ENCODE measurements around the gene WDR59.
"Not testable (repeated sequence)": the region's sequence is repeated elsewhere in the genome, so short reads cannot be mapped to it uniquely, and the experiment has no call there.

The WDR59 gene

GRCh38 chr16:74867281-74867849, 117.6 kb downstream of the WDR59 start:
- H3K36me3 ChIP-seq (ENCODE audit: insufficient read depth, low read length), result no peaks in the 10 kb centered on the region
- no peak for TF ChIP-seq EZH2 (IDR thresholded peaks at IDR 0.05)
- no peak for TF ChIP-seq POLR2AphosphoS5 (IDR thresholded peaks at IDR 0.05; ENCODE audit: borderline replicate concordance, low read depth, low read length)
- TF ChIP-seq FOXP2 (optimal IDR thresholded peaks at IDR 0.05; ENCODE audit: control extremely low read depth, extremely low read length, insufficient read depth), result no peak
- no peaks in the 10 kb centered on the region for H3K9me3 ChIP-seq (ENCODE audit: low read depth, low read length)
- no peak overlapping the region for H3K4me3 ChIP-seq
- H3K27ac ChIP-seq, result no peak overlapping the region
- DNase-seq (ENCODE audit: low read depth, low spot score), result no peak
- H3K9ac ChIP-seq (ENCODE audit: insufficient read length), result no peak overlapping the region

GRCh38 chr16:74865922-74866598, 118.9 kb downstream of the WDR59 start:
- Histone ChIP-seq H3K36me3 (ENCODE audit: insufficient read depth, low read length) (no peaks in the 10 kb centered on the region), H3K4me3 (no peak overlapping the region), H3K27ac (no peak overlapping the region), H3K9me3 (ENCODE audit: low read depth, low read length) (no peaks in the 10 kb centered on the region), H3K9ac (ENCODE audit: insufficient read length) (no peak overlapping the region)
- TF ChIP-seq FOXP2 (optimal IDR thresholded peaks at IDR 0.05; ENCODE audit: control extremely low read depth, extremely low read length, insufficient read depth), result no peak
- no peak for TF ChIP-seq EZH2 (IDR thresholded peaks at IDR 0.05)
- TF ChIP-seq POLR2AphosphoS5 (IDR thresholded peaks at IDR 0.05; ENCODE audit: borderline replicate concordance, low read depth, low read length), result no peak
- DNase-seq (ENCODE audit: low read depth, low spot score), result no peak

GRCh38 chr16:74862743-74863244, 122.1 kb downstream of the WDR59 start:
- Histone ChIP-seq H3K36me3 (ENCODE audit: insufficient read depth, low read length) (no peaks in the 10 kb centered on the region), H3K9me3 (ENCODE audit: low read depth, low read length) (no peaks in the 10 kb centered on the region), H3K27ac (no peak overlapping the region), H3K4me3 (no peak overlapping the region), H3K9ac (ENCODE audit: insufficient read length) (no peak overlapping the region)
- DNase-seq (ENCODE audit: low read depth, low spot score), result peak; percentile 20
- TF ChIP-seq FOXP2 (optimal IDR thresholded peaks at IDR 0.05; ENCODE audit: control extremely low read depth, extremely low read length, insufficient read depth), result no peak
- no peak for TF ChIP-seq EZH2 (IDR thresholded peaks at IDR 0.05)
- TF ChIP-seq POLR2AphosphoS5 (IDR thresholded peaks at IDR 0.05; ENCODE audit: borderline replicate concordance, low read depth, low read length), result no peak

- no peak for TF ChIP-seq POLR2AphosphoS5 (IDR thresholded peaks at IDR 0.05; ENCODE audit: borderline replicate concordance, low read depth, low read length)
- TF ChIP-seq FOXP2 (optimal IDR thresholded peaks at IDR 0.05; ENCODE audit: control extremely low read depth, extremely low read length, insufficient read depth), result no peak
- TF ChIP-seq EZH2 (IDR thresholded peaks at IDR 0.05), result no peak
Measured at GRCh38 chr16:74852500-74852875, 132.4 kb downstream of the WDR59 start.

GRCh38 chr16:74850027-74850426, 134.9 kb downstream of the WDR59 start:
- H3K4me3 ChIP-seq, result no peak overlapping the region
- H3K9me3 ChIP-seq (ENCODE audit: low read depth, low read length), result no peaks in the 10 kb centered on the region
- H3K27ac ChIP-seq, result no peak overlapping the region
- DNase-seq (ENCODE audit: low read depth, low spot score), result no peak
- no peak overlapping the region for H3K9ac ChIP-seq (ENCODE audit: insufficient read length)
- TF ChIP-seq POLR2AphosphoS5 (IDR thresholded peaks at IDR 0.05; ENCODE audit: borderline replicate concordance, low read depth, low read length), result no peak
- no peak for TF ChIP-seq EZH2 (IDR thresholded peaks at IDR 0.05)
- TF ChIP-seq FOXP2 (optimal IDR thresholded peaks at IDR 0.05; ENCODE audit: control extremely low read depth, extremely low read length, insufficient read depth), result no peak
- H3K36me3 ChIP-seq (ENCODE audit: insufficient read depth, low read length), result no peaks in the 10 kb centered on the region

More at GRCh38 chr16:74852500-74852875, 132.4 kb downstream of the WDR59 start:
- Histone ChIP-seq H3K36me3 (ENCODE audit: insufficient read depth, low read length) (no peaks in the 10 kb centered on the region), H3K27ac (no peak overlapping the region), H3K9ac (ENCODE audit: insufficient read length) (no peak overlapping the region), H3K9me3 (ENCODE audit: low read depth, low read length) (no peaks in the 10 kb centered on the region), H3K4me3 (no peak overlapping the region)
- DNase-seq (ENCODE audit: low read depth, low spot score), result no peak

GRCh38 chr16:74847202-74847601, 137.7 kb downstream of the WDR59 start:
- no peak overlapping the region for H3K9ac ChIP-seq (ENCODE audit: insufficient read length)
- TF ChIP-seq FOXP2 (optimal IDR thresholded peaks at IDR 0.05; ENCODE audit: control extremely low read depth, extremely low read length, insufficient read depth) (no peak), POLR2AphosphoS5 (IDR thresholded peaks at IDR 0.05; ENCODE audit: borderline replicate concordance, low read depth, low read length) (no peak), EZH2 (IDR thresholded peaks at IDR 0.05) (no peak)
- no peak for DNase-seq (ENCODE audit: low read depth, low spot score)
- H3K9me3 ChIP-seq (ENCODE audit: low read depth, low read length), result no peaks in the 10 kb centered on the region
- no peak overlapping the region for H3K27ac ChIP-seq
- H3K4me3 ChIP-seq, result no peak overlapping the region
- no peaks in the 10 kb centered on the region for H3K36me3 ChIP-seq (ENCODE audit: insufficient read depth, low read length)

- H3K4me3 ChIP-seq, result no peak overlapping the region
- TF ChIP-seq EZH2 (IDR thresholded peaks at IDR 0.05), result no peak
- TF ChIP-seq FOXP2 (optimal IDR thresholded peaks at IDR 0.05; ENCODE audit: control extremely low read depth, extremely low read length, insufficient read depth), result no peak
- TF ChIP-seq POLR2AphosphoS5 (IDR thresholded peaks at IDR 0.05; ENCODE audit: borderline replicate concordance, low read depth, low read length), result no peak
- no peak overlapping the region for H3K9ac ChIP-seq (ENCODE audit: insufficient read length)
- no peak overlapping the region for H3K27ac ChIP-seq
- DNase-seq (ENCODE audit: low read depth, low spot score), result no peak
- H3K9me3 ChIP-seq (ENCODE audit: low read depth, low read length), result no peaks in the 10 kb centered on the region
- H3K36me3 ChIP-seq (ENCODE audit: insufficient read depth, low read length), result no peaks in the 10 kb centered on the region
Measured at GRCh38 chr16:74846714-74847113, 138.2 kb downstream of the WDR59 start.

- H3K36me3 ChIP-seq (ENCODE audit: insufficient read depth, low read length), result no peaks in the 10 kb centered on the region
- TF ChIP-seq FOXP2 (optimal IDR thresholded peaks at IDR 0.05; ENCODE audit: control extremely low read depth, extremely low read length, insufficient read depth) (no peak), EZH2 (IDR thresholded peaks at IDR 0.05) (no peak), POLR2AphosphoS5 (IDR thresholded peaks at IDR 0.05; ENCODE audit: borderline replicate concordance, low read depth, low read length) (no peak)
- H3K9me3 ChIP-seq (ENCODE audit: low read depth, low read length), result no peaks in the 10 kb centered on the region
- DNase-seq (ENCODE audit: low read depth, low spot score), result no peak
- H3K4me3 ChIP-seq, result no peak overlapping the region
- peak overlapping the region; percentile 96 for H3K27ac ChIP-seq
- no peak overlapping the region for H3K9ac ChIP-seq (ENCODE audit: insufficient read length)
Measured at GRCh38 chr16:74844041-74844980, 140.6 kb downstream of the WDR59 start.

GRCh38 chr16:74843381-74844035, 141.4 kb downstream of the WDR59 start:
- peak overlapping the region; percentile 60 for H3K4me3 ChIP-seq
- H3K27ac ChIP-seq, result peak overlapping the region; percentile 96
- peak overlapping the region; percentile 70 for H3K9ac ChIP-seq (ENCODE audit: insufficient read length)
- not testable (repeated sequence) for H3K36me3 ChIP-seq (ENCODE audit: insufficient read depth, low read length); H3K9me3 ChIP-seq (ENCODE audit: low read depth, low read length); DNase-seq (ENCODE audit: low read depth, low spot score)

Data from SK-N-MC (cell line).